GM12891 (cell line): Measurements from ENCODE around the gene DDX56.

Source experiments
- POLR2A ChIP-seq: IDR thresholded peaks from 2 replicates; pipeline ENCODE4 v1.6.1; 2011; ENCODE audit warnings: low read depth, low read length, control low read depth
- POLR2AphosphoS5 ChIP-seq: IDR thresholded peaks from 2 replicates; pipeline ENCODE4 v1.6.1; 2011; ENCODE audit warnings: low read depth, low read length, control low read depth
- TAF1 ChIP-seq: IDR thresholded peaks from 2 replicates; pipeline ENCODE4 v1.6.1; 2011; ENCODE audit warnings: low read depth, low read length, control low read depth

- TF ChIP-seq POLR2A (no peak), TAF1 (no peak), POLR2AphosphoS5 (no peak)
These were observed 33.7 kb upstream of the DDX56 start for GRCh38 chr7:44607141-44608068.
